Renal cortex interstitium (tissue), 11 donors: ENCODE measurements around the gene TFDP1. TPM values are rescaled to one million over a fixed set of nuclear protein-coding genes. Genes with fewer than 3 reads are reported as not detected.
"Not testable (repeated sequence)": the region's sequence is repeated elsewhere in the genome, so short reads cannot be mapped to it uniquely, and the experiment has no call there.

Source experiments
- DNase-seq, 11 donors: peaks; one replicate each; pipeline ENCODE4 v3.0.0-alpha.2; 2013; ENCODE audit warnings: low read depth in 9 of 11, low spot score in 4 of 11; ENCODE audit errors: extremely low read depth in 1 of 11
- polyA plus RNA-seq, 3 donors: library from polyadenylated mRNA; unstranded; fragments of 120-200 nt; gene quantifications; one replicate each; pipeline ENCODE4 v1.2.1, GENCODE V29; 2013; ENCODE audit not compliant: insufficient read length in 3 of 3

The TFDP1 gene
- polyA plus RNA-seq, 3 donors = 87.3 to 99.4 (median 92.3) TPM

DNA sequence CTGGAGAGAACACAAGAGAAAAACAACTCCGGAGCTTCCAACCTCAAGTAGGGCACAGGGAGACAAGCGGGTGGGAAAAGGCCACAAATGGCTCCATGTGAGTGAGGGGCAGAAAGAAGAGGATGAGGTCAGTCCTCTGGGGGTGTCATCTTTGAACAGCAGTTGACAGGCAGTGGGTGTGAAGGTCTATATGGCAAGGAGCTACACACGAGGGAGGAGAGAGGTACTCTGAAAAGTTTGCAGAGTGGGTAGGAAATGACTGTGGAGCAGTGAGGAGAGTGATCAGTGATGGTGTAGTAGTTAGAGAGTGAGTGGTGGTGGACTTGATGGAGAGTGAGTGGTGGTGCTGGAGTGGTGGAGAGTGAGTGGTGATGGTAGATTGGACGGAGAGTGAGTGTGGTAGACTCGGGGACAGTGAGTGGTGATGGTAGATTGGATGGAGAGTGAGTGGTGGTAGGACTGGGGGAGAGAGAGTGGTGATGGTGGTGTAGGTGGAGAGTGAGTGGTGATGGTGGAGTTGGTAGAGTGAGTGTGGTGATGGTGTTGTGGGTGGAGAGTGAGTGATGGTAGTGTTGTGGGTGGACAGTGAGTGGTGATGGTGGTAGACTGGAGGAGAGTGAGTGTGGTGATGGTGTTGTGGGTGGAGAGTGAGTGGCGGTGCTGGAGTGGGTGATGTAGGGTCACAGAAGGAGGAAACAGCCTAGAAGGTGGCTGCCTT, 4.0 kb downstream of the TFDP1 start:
- no peak for DNase-seq

DNA sequence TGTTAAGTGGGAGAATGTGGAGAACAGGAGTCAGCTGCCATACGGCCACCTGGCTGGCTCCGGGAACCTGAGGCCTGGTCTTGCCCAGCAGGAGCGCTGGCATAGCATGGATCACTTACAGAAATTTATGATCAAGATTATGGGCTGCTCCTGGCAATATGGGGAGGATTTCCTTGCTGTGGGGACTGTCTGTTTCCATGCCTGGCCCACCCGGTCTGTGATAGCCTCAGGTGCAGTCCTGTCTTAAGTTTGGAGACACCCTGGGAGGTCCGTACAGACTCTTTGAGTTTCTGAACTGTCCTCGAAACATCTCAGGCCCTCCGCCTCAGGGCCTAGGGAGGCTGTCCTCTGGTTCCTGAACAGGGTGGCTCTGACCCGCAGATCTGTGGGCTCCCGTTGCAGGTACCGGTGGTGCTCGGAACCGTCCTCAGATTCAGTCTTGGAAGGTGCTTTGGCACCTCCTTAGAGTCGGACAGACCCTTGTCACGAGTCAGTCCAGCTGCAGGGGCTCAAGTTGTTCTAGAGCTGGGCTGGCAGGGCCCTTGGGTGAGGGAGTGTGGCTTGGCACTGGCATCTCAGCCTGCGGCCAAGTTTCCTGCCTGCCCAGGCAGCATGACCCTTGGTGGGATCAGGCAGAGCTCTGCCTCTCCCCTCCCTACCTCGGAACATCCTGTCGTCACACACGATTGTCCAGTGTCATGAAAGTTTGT, 4.9 kb downstream of the TFDP1 start:
- no peak for DNase-seq

GRCh38 chr13:113589961-113590339, 5.4 kb downstream of the TFDP1 start:
- no peak for DNase-seq

GRCh38 chr13:113591750-113592149, 7.2 kb downstream of the TFDP1 start:
- no peak for DNase-seq

DNA sequence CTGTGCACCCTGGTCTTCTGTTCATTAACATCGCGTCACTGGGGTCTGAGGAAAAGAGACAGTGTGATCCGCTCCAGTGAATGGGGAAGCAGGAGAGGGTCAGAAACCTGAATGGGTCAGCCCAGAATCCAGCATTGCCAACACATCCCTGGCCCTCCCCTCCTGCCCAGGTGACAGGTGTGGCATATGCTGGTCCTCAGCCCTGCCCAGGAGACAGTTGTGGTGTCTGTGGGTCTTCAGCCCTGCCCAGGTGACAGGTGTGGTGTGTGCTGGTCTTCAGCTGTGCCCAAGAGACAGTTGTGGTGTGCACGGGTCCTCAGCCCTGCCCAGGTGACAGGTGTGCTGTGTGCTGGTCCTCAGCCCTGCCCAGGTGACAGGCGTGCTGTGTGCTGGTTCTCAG, 8.0 kb downstream of the TFDP1 start:
- DNase-seq = no peak

- DNase-seq = not testable (repeated sequence)
Measured at GRCh38 chr13:113594066-113594821, 9.7 kb downstream of the TFDP1 start.

DNA sequence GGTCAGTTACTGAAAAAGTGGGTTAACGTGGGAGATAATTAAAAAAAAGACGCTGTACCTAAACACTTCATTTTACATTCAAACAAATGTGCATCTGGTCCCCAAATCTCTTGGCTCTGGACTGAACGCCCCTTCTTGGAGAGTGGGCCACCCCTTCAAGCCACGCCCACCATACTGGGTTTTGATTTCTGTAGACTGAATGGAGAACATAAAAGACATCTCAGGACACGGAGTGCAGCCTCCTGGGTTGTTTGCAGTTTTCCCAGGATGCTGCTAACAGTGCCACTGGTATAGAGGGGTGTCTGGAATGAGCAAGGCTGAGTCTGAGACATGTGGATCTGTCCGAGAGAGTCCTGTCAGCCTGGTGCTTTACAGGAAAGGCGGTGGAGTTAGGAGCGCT, 10.6 kb downstream of the TFDP1 start:
- DNase-seq = no peak

DNA sequence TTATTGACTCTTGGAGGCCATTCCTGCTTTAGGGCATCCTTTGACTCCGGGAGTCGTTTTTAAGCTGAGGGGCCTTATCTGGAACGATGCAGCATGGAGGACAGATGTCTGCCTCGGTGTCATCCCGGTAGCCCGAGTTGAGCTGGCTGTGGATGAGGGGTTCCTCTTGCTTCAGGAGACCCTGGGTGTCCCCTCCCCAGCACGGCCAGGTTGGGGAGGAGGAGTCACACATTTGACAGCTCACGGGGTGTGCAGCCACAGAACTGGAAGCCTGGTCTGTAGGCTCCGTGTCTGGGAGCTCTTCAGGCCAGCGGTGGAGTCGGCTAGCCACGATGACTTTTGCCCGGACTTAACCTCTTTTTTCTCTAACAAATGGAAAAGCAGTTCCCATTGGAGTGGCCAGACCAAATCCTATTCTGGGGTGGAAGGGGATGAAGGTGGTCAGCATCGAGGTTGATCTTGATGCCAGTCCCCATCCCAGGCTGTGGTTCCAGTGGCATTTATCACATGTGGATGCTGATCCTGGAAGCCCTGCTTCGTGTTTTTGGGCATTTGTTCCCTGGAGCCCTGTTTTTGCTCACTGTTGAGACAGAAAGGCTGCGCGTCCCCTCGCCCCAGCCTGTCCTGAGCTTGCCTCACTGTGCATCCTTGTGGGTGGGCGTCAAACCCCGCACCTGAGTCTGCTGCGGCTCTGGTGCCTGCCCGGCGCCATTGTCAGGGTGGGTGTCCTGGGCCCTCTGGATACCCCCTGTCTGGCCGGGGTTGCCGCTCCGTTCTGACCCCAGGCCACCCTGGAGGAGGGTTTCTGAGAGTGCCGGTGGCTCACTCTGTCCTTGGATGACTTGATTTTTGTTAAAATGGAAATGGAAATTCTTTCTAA, 12.0 kb downstream of the TFDP1 start:
- no peak for DNase-seq

DNA sequence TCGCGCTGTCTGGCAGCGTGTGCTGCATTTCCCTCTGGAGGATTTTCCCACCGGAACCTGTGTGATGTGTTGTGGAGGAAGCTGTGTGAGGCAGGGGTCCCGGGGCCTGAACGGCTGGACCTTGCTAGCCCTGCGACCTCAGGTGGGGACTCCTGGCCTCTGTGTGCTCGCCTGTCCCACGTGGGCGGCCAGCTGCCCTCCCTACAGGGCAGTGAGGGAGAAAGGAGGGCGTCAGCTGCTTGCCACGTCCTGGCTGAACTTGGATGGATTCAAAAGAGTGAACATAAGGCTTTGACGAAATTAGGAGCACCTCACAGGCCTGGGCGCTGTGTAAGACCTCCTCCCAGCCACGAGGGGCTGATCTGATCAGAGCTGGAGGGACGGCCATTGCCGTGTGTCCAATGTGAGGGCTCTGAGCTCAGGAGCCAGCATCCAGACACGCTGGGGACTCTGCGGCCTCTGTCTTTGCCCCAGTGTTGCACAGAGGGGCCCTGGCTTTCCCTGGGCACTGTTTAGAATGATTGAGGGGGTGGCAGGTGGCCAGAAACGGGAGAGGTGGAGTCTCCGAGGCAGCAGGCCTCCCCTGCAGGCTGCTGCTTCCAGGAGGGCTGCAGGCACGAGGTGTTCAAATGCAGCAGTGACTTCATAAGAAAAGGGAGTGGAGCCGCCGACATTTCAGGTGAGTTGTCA, 13.0 kb downstream of the TFDP1 start:
- DNase-seq = no peak

GRCh38 chr13:113598081-113598410, 13.5 kb downstream of the TFDP1 start:
- DNase-seq = no peak

DNA sequence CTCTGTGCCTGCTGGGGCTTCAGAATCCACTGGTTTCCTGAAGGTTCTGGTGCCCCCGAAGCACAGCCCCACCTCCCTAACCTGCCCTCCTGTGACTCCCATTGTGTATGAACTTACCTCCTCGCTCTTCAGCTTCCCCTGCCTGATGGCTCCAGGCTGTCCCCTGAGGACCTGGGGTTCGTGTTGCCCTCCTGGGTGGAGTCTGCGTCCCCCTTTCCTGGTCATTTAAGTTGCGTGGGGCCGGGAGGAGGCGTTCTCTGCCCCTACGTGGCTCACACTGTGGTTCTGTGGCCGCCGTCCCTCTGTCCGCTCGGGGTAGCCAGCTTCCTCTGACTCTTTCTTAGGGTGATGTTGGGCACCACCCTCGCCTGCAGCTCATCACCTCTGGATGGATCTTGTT, 13.9 kb downstream of the TFDP1 start:
- DNase-seq = no peak

DNA sequence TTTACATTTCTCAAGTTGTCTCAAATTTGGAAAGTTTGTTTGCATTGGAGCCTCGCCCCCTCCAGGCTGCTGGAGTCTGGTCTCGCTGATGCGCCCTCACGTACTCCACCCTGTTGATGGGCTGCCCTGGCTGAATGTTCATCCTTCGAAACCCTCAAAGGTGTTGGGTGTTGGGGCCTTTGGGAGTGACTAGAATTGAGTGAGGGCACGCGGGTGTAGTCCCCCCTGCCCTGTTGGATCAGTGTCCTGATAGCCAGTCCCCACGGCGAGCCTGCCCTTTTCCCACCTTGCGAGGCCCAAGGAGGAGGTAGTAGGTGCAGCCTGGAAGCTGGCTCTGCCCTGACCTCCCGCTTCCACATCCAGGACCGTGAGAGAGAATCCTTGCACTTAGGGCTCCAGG, 14.8 kb downstream of the TFDP1 start:
- no peak for DNase-seq

GRCh38 chr13:113601166-113602070, 16.9 kb downstream of the TFDP1 start:
- no peak for DNase-seq

DNA sequence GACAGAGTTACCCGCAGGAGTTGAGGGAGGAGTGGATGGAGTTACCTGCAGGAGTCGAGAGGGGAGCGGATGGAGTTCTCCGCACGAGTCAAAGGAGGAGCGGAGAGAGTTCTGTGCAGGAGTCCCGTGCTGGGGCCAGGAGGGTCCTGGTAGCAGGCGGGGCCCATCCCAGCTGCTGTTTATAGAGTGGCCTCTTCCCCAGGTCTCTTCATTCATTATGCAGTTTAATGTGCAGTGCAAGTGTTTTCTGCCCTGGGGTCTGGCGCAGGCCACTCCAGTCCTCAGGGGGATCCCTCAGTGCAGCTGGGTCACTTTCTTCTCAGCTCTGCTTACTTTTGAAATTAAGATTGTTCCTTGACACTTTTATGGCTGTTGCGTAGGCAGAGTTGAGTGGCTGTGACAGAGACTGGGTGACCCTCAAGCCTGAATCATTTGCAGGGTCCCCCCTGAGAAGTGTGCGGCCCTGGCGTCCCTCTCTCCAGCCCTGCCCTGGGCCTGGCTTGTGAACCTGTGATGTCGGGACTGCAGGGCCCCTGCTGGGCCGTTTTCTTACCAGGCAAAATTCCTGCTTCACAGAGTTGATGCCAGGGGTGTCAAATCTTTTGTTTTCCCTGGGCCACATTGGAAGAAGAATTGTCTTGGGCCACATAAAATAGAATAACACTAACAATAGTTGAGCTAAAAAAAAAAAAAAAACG, 17.9 kb downstream of the TFDP1 start:
- no peak for DNase-seq

- no peak for DNase-seq
Measured at GRCh38 chr13:113603116-113603710, 18.7 kb downstream of the TFDP1 start.

GRCh38 chr13:113604186-113604585, 19.6 kb downstream of the TFDP1 start:
- DNase-seq = no peak

DNA sequence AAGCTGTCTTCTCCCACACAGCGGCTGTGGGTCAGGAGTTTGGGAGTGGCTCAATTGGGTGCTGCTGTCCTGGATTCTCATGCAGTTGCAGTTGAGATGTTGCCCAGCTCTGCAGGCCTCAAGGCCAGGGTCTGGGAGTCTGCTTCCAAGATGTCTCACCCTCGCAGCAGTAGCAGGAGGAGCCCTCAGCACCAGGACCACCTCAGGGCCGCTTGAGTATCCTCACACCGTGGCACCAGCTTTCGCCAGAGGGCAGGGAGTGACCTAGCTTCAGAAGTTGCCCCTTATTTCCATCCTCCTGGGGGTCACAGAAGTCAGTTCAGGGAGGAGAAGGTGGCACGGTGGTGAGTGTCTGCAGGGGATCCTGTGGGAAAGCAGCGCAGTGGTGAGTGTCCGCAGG, 20.9 kb downstream of the TFDP1 start:
- DNase-seq = no peak
